HG02943 (cell line): ENCODE data around the gene SPHKAP.
"Not testable (repeated sequence)": the region's sequence is repeated elsewhere in the genome, so short reads cannot be mapped to it uniquely, and the experiment has no call there.

Experiments
- ATAC-seq: cut with Tn5 transposase; IDR thresholded peaks from one replicate; pipeline ENCODE4 v1.9.1; 2021; ENCODE audit warnings: mild to moderate bottlenecking, low read depth, moderate library complexity; ENCODE audit not compliant: unreplicated experiment

SPHKAP gene

GRCh38 chr2:228040995-228041394 is 140.5 kb downstream of the SPHKAP start:
- ATAC-seq: no peak

- peak; percentile 61 for ATAC-seq
Measured at GRCh38 chr2:228039752-228040534, 141.5 kb downstream of the SPHKAP start.

GRCh38 chr2:228038967-228039366 is 142.5 kb downstream of the SPHKAP start:
- ATAC-seq: no peak

- ATAC-seq: no peak
Measured at GRCh38 chr2:228037915-228038314, 143.6 kb downstream of the SPHKAP start.

- no peak for ATAC-seq
Measured at GRCh38 chr2:228023619-228024018, 157.9 kb downstream of the SPHKAP start.

- ATAC-seq: no peak
Measured at GRCh38 chr2:228018311-228018710, 163.2 kb downstream of the SPHKAP start.

- no peak for ATAC-seq
Measured at GRCh38 chr2:228017784-228018183, 163.7 kb downstream of the SPHKAP start.

GRCh38 chr2:228016402-228016801 is 165.1 kb downstream of the SPHKAP start:
- ATAC-seq: no peak

GRCh38 chr2:228015741-228016140 is 165.7 kb downstream of the SPHKAP start:
- ATAC-seq: no peak

GRCh38 chr2:227996366-227996765 is 185.1 kb downstream of the SPHKAP start:
- ATAC-seq: no peak

- no peak for ATAC-seq
Measured at GRCh38 chr2:227990937-227991336, 190.6 kb downstream of the SPHKAP start.

GRCh38 chr2:227973241-227973640 is 208.2 kb downstream of the SPHKAP start:
- no peak for ATAC-seq

- no peak for ATAC-seq
Measured at GRCh38 chr2:227971619-227972230, 209.8 kb downstream of the SPHKAP start.

- no peak for ATAC-seq
Measured at GRCh38 chr2:227960317-227960716, 221.2 kb downstream of the SPHKAP start.

- no peak for ATAC-seq
Measured at GRCh38 chr2:227942965-227943364, 238.5 kb downstream of the SPHKAP start.

- no peak for ATAC-seq
Measured at GRCh38 chr2:227942021-227942420, 239.5 kb downstream of the SPHKAP start.

GRCh38 chr2:227939271-227940027 is 242.0 kb downstream of the SPHKAP start:
- no peak for ATAC-seq

GRCh38 chr2:227936249-227936648 is 245.2 kb downstream of the SPHKAP start:
- ATAC-seq: not testable (repeated sequence)

- no peak for ATAC-seq
Measured at GRCh38 chr2:227933884-227934283, 247.6 kb downstream of the SPHKAP start.

GRCh38 chr2:227932403-227932802 is 249.1 kb downstream of the SPHKAP start:
- no peak for ATAC-seq

GRCh38 chr2:227932001-227932400 is 249.5 kb downstream of the SPHKAP start:
- no peak for ATAC-seq
